Urothelium cell line (cell line): ENCODE data around the gene MPDZ.

Experiments used
- DNase-seq: peaks from one replicate; pipeline ENCODE4 v3.0.0; 2011; ENCODE audit warnings: low spot score, mixed read lengths
- FAIRE-seq: peaks from 2 replicates; lab custom pipeline; 2011; peaks lifted over from hg19 to GRCh38; lab: Jason Lieb, UNC

Gene MPDZ

DNA sequence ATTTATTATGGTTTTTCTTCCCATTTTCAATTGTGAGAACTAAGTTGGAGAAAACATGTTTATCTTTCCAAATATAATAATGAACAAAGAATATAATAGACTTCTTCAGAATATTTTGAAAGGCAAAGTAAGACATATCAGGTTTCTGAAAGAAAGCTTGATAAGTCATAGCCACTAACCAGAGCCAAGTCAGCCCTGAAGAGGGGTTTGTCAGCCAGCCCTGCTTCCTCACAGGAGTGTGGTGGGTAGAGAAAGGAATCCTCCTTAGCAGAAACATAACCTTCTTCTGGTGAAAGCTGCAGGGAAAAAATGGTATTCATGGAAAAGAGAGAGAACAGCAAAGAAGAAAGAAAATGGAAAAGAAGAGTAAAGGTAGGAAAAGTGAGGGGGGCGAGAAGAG lies 93.4 kb downstream of the MPDZ start:
- FAIRE-seq (no peak), DNase-seq (no peak)

DNA sequence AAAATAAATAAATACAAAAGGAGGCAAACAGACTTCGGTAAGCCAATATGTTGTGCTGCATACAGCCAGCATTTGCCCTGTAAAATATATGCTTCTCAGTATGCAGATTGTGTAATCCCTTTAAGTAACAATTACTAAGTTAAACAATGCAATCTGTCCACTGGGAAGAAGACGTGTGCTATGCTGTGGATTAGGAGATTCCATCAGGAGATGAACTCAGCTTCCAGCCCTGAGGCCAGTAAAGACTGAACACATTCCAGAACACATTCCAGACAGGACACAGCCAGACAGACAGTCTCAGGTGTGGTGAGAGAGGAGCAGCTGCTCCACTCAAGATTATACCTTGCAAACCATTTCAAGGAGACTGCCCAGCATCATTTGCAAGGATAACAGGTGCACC lies 97.8 kb downstream of the MPDZ start:
- DNase-seq (no peak), FAIRE-seq (no peak)

DNA sequence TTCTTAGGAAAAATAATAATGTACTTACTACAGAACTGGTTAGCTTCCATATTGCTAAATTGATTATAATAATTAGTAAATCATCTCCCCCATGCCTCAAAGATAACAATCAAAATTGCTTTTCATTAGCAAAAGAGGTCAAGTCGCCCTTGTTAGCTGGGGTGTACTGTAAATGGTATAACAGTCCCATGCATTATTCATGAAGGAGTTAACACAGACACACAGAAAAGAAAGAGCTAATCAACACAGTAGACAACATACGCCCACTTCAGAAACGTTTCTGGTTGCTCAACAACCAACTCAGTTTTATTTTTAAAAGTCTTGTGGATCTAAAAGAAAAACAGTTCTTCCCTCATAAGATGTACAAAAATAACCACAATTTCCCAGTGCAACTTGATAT lies 100.2 kb downstream of the MPDZ start:
- DNase-seq: no peak
- no peak for FAIRE-seq

GRCh38 chr9:13175732-13176131 lies 103.8 kb downstream of the MPDZ start:
- FAIRE-seq: no peak

GRCh38 chr9:13174906-13175639 lies 104.4 kb downstream of the MPDZ start:
- FAIRE-seq (no peak), DNase-seq (no peak)

More at GRCh38 chr9:13175732-13176131, 103.8 kb downstream of the MPDZ start:
- no peak for DNase-seq

DNA sequence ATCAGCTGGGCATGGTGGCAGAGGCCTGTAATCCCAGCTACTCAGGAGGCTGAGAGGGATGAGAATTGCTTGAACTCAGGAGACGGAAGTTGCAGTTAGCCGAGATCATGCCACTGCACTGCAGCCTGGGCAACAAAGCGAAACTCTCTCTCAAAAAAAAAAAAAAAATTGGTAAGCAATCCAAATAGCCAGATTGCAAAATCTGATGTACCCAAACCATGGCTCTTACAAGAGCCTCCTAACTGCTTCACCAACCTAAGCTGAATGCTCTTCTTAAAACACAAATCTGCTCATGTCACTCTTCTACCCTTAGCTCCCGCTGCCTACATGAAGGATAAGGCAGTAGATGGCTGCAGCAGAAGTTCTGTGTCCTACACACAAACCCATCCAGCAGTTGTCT lies 105.9 kb downstream of the MPDZ start:
- FAIRE-seq (no peak), DNase-seq (no peak)

GRCh38 chr9:13171261-13171660 lies 108.2 kb downstream of the MPDZ start:
- no peak for DNase-seq
- FAIRE-seq: no peak

- no peak for FAIRE-seq
- no peak for DNase-seq
Measured at GRCh38 chr9:13166996-13167395, 112.5 kb downstream of the MPDZ start.

DNA sequence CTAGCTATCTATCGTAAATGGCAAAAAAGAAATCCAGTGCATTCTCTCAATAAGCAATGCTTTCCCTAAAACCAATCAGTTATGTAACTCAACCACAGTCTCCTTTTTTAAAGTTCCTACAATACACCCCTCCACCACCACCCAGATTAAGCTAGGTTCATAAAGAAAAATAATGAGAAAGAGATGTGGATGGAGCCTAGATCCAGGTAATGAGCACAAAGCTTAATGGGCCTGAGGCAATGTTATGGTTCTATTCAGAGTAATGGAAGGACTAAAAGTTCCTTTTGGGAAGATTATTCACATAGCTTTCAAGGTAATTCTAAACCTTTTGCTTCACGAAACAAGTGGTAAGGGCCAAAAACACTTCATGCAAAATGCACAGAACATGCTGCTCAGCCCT lies 113.5 kb downstream of the MPDZ start:
- FAIRE-seq (no peak), DNase-seq (no peak)

GRCh38 chr9:13165236-13165945 lies 114.1 kb downstream of the MPDZ start:
- FAIRE-seq (no peak), DNase-seq (no peak)

DNA sequence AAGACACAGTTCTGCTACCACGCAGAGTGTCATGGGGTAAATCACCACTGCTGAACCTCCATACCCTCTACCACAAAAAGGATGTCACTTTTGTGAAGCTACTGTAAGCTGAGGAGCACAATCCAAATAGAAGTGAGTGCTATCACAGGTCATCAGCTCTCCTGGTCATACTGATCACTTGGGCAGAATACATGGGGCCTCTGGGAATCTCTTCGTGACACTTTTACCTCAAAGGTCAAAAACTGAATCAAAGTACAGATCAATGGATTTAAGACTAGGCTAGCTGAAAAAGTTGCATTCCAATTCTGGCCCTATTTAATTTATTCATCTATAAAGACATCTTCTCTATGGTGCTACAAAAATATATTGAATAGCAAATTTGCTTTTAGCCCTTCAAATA lies 115.5 kb downstream of the MPDZ start:
- DNase-seq: no peak
- no peak for FAIRE-seq

- FAIRE-seq (no peak), DNase-seq (no peak)
Measured at GRCh38 chr9:13163287-13163686, 116.2 kb downstream of the MPDZ start.

- FAIRE-seq: no peak
- DNase-seq: no peak
Measured at GRCh38 chr9:13160051-13160450, 119.4 kb downstream of the MPDZ start.

GRCh38 chr9:13158986-13159385 lies 120.5 kb downstream of the MPDZ start:
- DNase-seq (no peak), FAIRE-seq (no peak)

DNA sequence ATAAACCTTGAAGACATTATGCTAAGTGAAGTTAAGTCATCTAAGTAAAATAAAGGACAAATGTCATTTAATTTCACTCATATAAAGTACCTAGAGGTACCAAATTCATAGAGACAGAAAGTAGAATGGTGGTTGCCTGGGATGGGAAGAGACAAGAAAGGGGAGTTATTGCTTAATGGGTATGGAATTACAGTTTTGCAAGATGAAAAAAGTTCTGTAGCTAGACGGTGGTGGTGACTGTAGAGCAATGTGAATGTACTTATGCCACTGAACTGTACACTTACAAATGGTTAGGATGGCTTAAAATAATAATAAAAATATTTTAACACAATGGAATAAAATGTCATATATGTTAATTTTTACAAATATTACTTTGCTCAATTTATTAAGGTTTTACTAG lies 128.0 kb downstream of the MPDZ start:
- DNase-seq (no peak), FAIRE-seq (no peak)

DNA sequence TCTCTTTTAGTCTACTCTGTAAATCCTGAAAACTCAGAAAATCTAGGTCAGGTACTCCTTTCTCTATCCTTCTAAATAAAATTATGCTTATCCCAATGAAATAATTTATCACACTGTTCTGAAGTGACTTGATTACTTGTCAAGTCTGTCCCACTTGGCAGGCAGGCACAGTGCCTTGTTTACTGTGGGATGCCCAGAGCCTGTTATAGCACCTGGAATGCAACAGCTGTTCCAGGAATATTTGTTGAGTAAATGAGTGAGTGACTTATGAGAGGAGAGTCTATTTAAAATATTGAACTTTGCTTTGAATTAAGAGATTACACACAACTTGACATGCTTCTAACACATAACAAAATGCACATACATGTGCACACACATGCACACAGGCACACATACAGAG lies 130.0 kb downstream of the MPDZ start:
- no peak for FAIRE-seq

GRCh38 chr9:13146840-13147239 lies 132.7 kb downstream of the MPDZ start:
- FAIRE-seq (no peak), DNase-seq (no peak)

More for the DNA sequence above, 130.0 kb downstream of the MPDZ start:
- DNase-seq: no peak

DNA sequence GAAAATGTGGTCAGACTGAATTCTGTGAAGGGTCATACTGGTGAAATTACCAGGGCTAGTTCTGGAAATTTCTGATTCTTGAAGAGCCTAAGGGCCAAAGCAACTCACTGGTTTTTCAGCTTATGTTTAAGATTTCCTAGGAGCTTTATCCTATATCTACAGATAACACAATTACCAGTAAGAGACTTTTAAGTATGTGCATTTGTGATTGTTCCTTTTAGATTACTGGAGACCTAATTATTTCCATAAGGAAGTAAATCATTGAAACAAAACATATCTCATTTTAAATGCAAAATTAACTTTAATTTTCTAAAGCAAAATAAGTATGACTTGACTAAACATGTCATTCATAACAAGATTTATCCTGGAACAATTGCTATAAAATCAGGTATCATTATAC lies 134.2 kb downstream of the MPDZ start:
- DNase-seq (no peak), FAIRE-seq (no peak)

- DNase-seq: no peak
- no peak for FAIRE-seq
Measured at GRCh38 chr9:13144166-13144775, 135.2 kb downstream of the MPDZ start.

- DNase-seq (no peak), FAIRE-seq (no peak)
Measured at GRCh38 chr9:13143281-13143680, 136.2 kb downstream of the MPDZ start.

- no peak for DNase-seq
- FAIRE-seq: no peak
Measured at GRCh38 chr9:13142776-13143175, 136.7 kb downstream of the MPDZ start.

- DNase-seq (no peak), FAIRE-seq (no peak)
Measured at GRCh38 chr9:13141629-13142028, 137.9 kb downstream of the MPDZ start.
